HEK293 (cell line): ENCODE data around the gene DENND2C.

Source experiments
- MEIS1 ChIP-seq: sonication (generic); formaldehyde crosslinking; IDR thresholded peaks from 2 replicates; pipeline ENCODE4 v1.8.1; 2022; ENCODE audit warnings: missing genetic modification reagents, mild to moderate bottlenecking, borderline replicate concordance
- ZNF121 ChIP-seq: fragments of 450-650 bp; formaldehyde crosslinking; IDR thresholded peaks from 2 replicates; pipeline ENCODE4 v1.5.1; 2016; ENCODE audit warnings: missing biosample characterization, missing genetic modification characterization
- ZNF138 ChIP-seq: fragments of 450-650 bp; formaldehyde crosslinking; IDR thresholded peaks from 2 replicates; pipeline ENCODE4 v1.5.1; 2016; ENCODE audit warnings: missing biosample characterization, missing genetic modification characterization, borderline replicate concordance
- ZNF169 ChIP-seq: fragments of 450-650 bp; formaldehyde crosslinking; IDR thresholded peaks from 2 replicates; pipeline ENCODE4 v1.5.1; 2016; ENCODE audit warnings: missing biosample characterization, missing genetic modification characterization
- ZNF174 ChIP-seq: fragments of 450-650 bp; formaldehyde crosslinking; IDR thresholded peaks from 2 replicates; pipeline ENCODE4 v1.5.0; 2017; ENCODE audit warnings: missing biosample characterization, mild to moderate bottlenecking, missing genetic modification characterization
- ZNF239 ChIP-seq: fragments of 450-650 bp; formaldehyde crosslinking; IDR thresholded peaks from 2 replicates; pipeline ENCODE4 v1.5.1; 2016; ENCODE audit warnings: missing biosample characterization, missing genetic modification characterization
- TF ChIP-seq, protein P1 (sequence below): fragments of 450-650 bp; formaldehyde crosslinking; IDR thresholded peaks from 2 replicates; pipeline ENCODE4 v1.5.1; 2016; ENCODE audit warnings: missing biosample characterization, missing genetic modification characterization
- TF ChIP-seq, protein P2 (sequence below): fragments of 450-650 bp; formaldehyde crosslinking; IDR thresholded peaks from 2 replicates; pipeline ENCODE4 v1.5.1; 2016; ENCODE audit warnings: missing biosample characterization, missing genetic modification characterization
- TF ChIP-seq, protein P3 (sequence below): fragments of 450-650 bp; formaldehyde crosslinking; IDR thresholded peaks from 2 replicates; pipeline ENCODE4 v1.5.1; 2016; ENCODE audit warnings: missing biosample characterization, missing genetic modification characterization
- TF ChIP-seq, protein P4 (sequence below): fragments of 450-650 bp; formaldehyde crosslinking; IDR thresholded peaks from 2 replicates; pipeline ENCODE4 v1.5.1; 2016; ENCODE audit warnings: missing biosample characterization, missing genetic modification characterization
- TF ChIP-seq, protein P5 (sequence below): fragments of 450-650 bp; IDR thresholded peaks from 2 replicates; pipeline ENCODE4 v1.5.1; 2018; ENCODE audit warnings: missing biosample characterization, mild to moderate bottlenecking, missing genetic modification characterization

DNA sequence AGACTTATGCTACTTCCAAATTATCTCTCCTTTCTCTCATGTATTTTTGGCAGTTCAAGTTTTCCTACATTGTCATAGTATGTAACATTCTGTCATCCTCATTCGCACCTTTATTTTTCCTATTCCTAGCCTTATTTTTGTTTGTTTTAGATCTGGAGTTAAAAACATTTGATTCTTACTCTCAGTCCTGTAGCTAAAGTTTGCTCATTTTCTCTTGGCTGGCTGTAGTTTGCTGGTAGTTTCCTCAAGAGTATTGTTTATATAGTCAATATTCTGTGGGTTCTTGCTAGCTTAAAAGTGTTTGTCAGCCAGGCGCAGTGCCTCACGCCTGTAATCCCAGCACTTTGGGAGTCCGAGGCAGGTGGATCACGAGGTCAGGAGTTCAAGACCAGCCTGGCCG, 129.0 kb downstream of the DENND2C start:
- TF ChIP-seq, protein P1, sequence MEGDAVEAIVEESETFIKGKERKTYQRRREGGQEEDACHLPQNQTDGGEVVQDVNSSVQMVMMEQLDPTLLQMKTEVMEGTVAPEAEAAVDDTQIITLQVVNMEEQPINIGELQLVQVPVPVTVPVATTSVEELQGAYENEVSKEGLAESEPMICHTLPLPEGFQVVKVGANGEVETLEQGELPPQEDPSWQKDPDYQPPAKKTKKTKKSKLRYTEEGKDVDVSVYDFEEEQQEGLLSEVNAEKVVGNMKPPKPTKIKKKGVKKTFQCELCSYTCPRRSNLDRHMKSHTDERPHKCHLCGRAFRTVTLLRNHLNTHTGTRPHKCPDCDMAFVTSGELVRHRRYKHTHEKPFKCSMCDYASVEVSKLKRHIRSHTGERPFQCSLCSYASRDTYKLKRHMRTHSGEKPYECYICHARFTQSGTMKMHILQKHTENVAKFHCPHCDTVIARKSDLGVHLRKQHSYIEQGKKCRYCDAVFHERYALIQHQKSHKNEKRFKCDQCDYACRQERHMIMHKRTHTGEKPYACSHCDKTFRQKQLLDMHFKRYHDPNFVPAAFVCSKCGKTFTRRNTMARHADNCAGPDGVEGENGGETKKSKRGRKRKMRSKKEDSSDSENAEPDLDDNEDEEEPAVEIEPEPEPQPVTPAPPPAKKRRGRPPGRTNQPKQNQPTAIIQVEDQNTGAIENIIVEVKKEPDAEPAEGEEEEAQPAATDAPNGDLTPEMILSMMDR (tag by site-specific recombination): no peak
- TF ChIP-seq ZNF239 (tag by site-specific recombination): no peak
- no peak for TF ChIP-seq ZNF174 (tag by site-specific recombination)
- TF ChIP-seq, protein P2, sequence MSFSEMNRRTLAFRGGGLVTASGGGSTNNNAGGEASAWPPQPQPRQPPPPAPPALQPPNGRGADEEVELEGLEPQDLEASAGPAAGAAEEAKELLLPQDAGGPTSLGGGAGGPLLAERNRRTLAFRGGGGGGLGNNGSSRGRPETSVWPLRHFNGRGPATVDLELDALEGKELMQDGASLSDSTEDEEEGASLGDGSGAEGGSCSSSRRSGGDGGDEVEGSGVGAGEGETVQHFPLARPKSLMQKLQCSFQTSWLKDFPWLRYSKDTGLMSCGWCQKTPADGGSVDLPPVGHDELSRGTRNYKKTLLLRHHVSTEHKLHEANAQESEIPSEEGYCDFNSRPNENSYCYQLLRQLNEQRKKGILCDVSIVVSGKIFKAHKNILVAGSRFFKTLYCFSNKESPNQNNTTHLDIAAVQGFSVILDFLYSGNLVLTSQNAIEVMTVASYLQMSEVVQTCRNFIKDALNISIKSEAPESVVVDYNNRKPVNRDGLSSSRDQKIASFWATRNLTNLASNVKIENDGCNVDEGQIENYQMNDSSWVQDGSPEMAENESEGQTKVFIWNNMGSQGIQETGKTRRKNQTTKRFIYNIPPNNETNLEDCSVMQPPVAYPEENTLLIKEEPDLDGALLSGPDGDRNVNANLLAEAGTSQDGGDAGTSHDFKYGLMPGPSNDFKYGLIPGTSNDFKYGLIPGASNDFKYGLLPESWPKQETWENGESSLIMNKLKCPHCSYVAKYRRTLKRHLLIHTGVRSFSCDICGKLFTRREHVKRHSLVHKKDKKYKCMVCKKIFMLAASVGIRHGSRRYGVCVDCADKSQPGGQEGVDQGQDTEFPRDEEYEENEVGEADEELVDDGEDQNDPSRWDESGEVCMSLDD (tag by site-specific recombination): no peak
- TF ChIP-seq ZNF138: no peak
- TF ChIP-seq ZNF169 (tag by site-specific recombination): no peak
- no peak for TF ChIP-seq MEIS1 (CRISPR knock-in tag)
- TF ChIP-seq, protein P3, sequence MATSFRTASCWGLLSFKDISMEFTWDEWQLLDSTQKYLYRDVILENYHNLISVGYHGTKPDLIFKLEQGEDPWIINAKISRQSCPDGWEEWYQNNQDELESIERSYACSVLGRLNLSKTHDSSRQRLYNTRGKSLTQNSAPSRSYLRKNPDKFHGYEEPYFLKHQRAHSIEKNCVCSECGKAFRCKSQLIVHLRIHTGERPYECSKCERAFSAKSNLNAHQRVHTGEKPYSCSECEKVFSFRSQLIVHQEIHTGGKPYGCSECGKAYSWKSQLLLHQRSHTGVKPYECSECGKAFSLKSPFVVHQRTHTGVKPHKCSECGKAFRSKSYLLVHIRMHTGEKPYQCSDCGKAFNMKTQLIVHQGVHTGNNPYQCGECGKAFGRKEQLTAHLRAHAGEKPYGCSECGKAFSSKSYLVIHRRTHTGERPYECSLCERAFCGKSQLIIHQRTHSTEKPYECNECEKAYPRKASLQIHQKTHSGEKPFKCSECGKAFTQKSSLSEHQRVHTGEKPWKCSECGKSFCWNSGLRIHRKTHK (tag by site-specific recombination): no peak
- TF ChIP-seq, protein P4, sequence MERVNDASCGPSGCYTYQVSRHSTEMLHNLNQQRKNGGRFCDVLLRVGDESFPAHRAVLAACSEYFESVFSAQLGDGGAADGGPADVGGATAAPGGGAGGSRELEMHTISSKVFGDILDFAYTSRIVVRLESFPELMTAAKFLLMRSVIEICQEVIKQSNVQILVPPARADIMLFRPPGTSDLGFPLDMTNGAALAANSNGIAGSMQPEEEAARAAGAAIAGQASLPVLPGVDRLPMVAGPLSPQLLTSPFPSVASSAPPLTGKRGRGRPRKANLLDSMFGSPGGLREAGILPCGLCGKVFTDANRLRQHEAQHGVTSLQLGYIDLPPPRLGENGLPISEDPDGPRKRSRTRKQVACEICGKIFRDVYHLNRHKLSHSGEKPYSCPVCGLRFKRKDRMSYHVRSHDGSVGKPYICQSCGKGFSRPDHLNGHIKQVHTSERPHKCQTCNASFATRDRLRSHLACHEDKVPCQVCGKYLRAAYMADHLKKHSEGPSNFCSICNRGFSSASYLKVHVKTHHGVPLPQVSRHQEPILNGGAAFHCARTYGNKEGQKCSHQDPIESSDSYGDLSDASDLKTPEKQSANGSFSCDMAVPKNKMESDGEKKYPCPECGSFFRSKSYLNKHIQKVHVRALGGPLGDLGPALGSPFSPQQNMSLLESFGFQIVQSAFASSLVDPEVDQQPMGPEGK (tag by site-specific recombination): no peak
- TF ChIP-seq, protein P5, sequence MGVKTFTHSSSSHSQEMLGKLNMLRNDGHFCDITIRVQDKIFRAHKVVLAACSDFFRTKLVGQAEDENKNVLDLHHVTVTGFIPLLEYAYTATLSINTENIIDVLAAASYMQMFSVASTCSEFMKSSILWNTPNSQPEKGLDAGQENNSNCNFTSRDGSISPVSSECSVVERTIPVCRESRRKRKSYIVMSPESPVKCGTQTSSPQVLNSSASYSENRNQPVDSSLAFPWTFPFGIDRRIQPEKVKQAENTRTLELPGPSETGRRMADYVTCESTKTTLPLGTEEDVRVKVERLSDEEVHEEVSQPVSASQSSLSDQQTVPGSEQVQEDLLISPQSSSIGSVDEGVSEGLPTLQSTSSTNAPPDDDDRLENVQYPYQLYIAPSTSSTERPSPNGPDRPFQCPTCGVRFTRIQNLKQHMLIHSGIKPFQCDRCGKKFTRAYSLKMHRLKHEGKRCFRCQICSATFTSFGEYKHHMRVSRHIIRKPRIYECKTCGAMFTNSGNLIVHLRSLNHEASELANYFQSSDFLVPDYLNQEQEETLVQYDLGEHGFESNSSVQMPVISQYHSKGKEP (tag by site-specific recombination): no peak
- no peak for TF ChIP-seq ZNF121 (tag by site-specific recombination)
